ENCODE data around the gene SF3B3.
A peak's percentile ranks its signal among the peaks of the same experiment; 100 is the strongest.

SF3B3 gene

GRCh38 chr16:70523743-70524398 lies at the start of gene SF3B3:
Gene SF3B3 (plus strand): TSS chr16:70523816. CDS start chr16:70526657, 2,841 bp downstream.
- no peak for DNase-seq (ENCODE audit: low read depth, low spot score)

GRCh38 chr16:70474320-70475053 lies 49.1 kb upstream of the SF3B3 start:
- H3K4me3 ChIP-seq (ENCODE audit: low read depth, low read length) = no peak overlapping the region
- in situ Hi-C loops (cut with HindIII; ENCODE audit: low sequenced_read_pairs) = no loop called here
- no peak for DNase-seq (ENCODE audit: low read depth, low spot score)

More at GRCh38 chr16:70523743-70524398, at the start of gene SF3B3:
- no peak for TF ChIP-seq CTCF (IDR thresholded peaks at IDR 0.05; ENCODE audit: low read depth, low read length)
- H3K4me3 ChIP-seq (ENCODE audit: low read depth, low read length) = peak within 1 kb of the TSS; percentile 99
- in situ Hi-C loops (cut with HindIII; ENCODE audit: low sequenced_read_pairs) = no loop called here

GRCh38 chr16:70475054-70475871 lies 48.4 kb upstream of the SF3B3 start:
- no peak for TF ChIP-seq CTCF (IDR thresholded peaks at IDR 0.05; ENCODE audit: low read depth, low read length)
- DNase-seq (ENCODE audit: low read depth, low spot score) = no peak
- in situ Hi-C loops (cut with HindIII; ENCODE audit: low sequenced_read_pairs) = no loop called here
- no peak overlapping the region for H3K4me3 ChIP-seq (ENCODE audit: low read depth, low read length)

More at GRCh38 chr16:70474320-70475053, 49.1 kb upstream of the SF3B3 start:
- no peak for TF ChIP-seq CTCF (IDR thresholded peaks at IDR 0.05; ENCODE audit: low read depth, low read length)

- in situ Hi-C loops (cut with HindIII; ENCODE audit: low sequenced_read_pairs) = no loop called here
- no peak for TF ChIP-seq CTCF (IDR thresholded peaks at IDR 0.05; ENCODE audit: low read depth, low read length)
- peak; percentile 68 for DNase-seq (ENCODE audit: low read depth, low spot score)
- no peak overlapping the region for H3K4me3 ChIP-seq (ENCODE audit: low read depth, low read length)
Observed at GRCh38 chr16:70476272-70477020, 47.2 kb upstream of the SF3B3 start.

GRCh38 chr16:70478169-70478568 lies 45.4 kb upstream of the SF3B3 start:
- TF ChIP-seq CTCF (IDR thresholded peaks at IDR 0.05; ENCODE audit: low read depth, low read length) = no peak
- in situ Hi-C loops (cut with HindIII; ENCODE audit: low sequenced_read_pairs) = no loop called here
- no peak for DNase-seq (ENCODE audit: low read depth, low spot score)
- H3K4me3 ChIP-seq (ENCODE audit: low read depth, low read length) = no peak overlapping the region

GRCh38 chr16:70478912-70479341 lies 44.7 kb upstream of the SF3B3 start:
- in situ Hi-C loops (cut with HindIII; ENCODE audit: low sequenced_read_pairs) = no loop called here
- TF ChIP-seq CTCF (IDR thresholded peaks at IDR 0.05; ENCODE audit: low read depth, low read length) = no peak
- H3K4me3 ChIP-seq (ENCODE audit: low read depth, low read length) = no peak overlapping the region
- DNase-seq (ENCODE audit: low read depth, low spot score) = peak; percentile 42

Data from astrocyte of the spinal cord (primary cell).